Ovary (tissue), 9 donors: Measurements from ENCODE around the gene CSH2. TPM values are rescaled to one million over a fixed set of nuclear protein-coding genes. Genes with fewer than 3 reads are reported as not detected.

Source experiments
- DNase-seq, 5 donors: peaks; one replicate each; pipeline ENCODE4 v3.0.0-alpha.2; 2019 to 2020
- H3K27ac ChIP-seq, 2 donors: fragments of 200-600 bp; one replicate each; pipeline versions ENCODE4 v1.5.1 to v1.8.0; 2019 to 2022
- H3K27me3 ChIP-seq: fragments of 200-600 bp; one replicate; pipeline ENCODE4 v1.8.0; 2022
- H3K36me3 ChIP-seq: fragments of 200-600 bp; sonication (generic); one replicate; pipeline ENCODE4 v1.5.1; 2019
- H3K4me1 ChIP-seq: one replicate; pipeline ENCODE4 v1.8.1; 2013; ENCODE audit warnings: mild to moderate bottlenecking, moderate library complexity; ENCODE audit not compliant: insufficient read depth
- H3K4me3 ChIP-seq: fragments of 200-600 bp; sonication (generic); one replicate; pipeline ENCODE4 v1.5.1; 2017
- H3K9me3 ChIP-seq, 2 donors: fragments of 200-600 bp in 1 of 2; sonication (generic) in 1 of 2; one replicate each; pipeline versions ENCODE4 v1.5.1 to v1.8.1; 2013 to 2019; ENCODE audit warnings: mild to moderate bottlenecking in 1 of 2, moderate library complexity in 1 of 2
- CTCF ChIP-seq, 3 donors: fragments of 450-650 bp in 2 of 3; fragments of 200-600 bp in 1 of 3; IDR thresholded peaks; one replicate each; pipeline versions ENCODE4 v1.5.1 to v1.8.0; 2016 to 2022; ENCODE audit warnings: antibody characterized with exemption in 3 of 3, mild to moderate bottlenecking in 1 of 3
- EP300 ChIP-seq: sonication (generic); formaldehyde crosslinking; IDR thresholded peaks from one replicate; pipeline ENCODE4 v1.6.1; 2017; ENCODE audit warnings: antibody characterized with exemption
- POLR2A ChIP-seq: fragments of 450-650 bp; IDR thresholded peaks from one replicate; pipeline ENCODE4 v1.6.1; 2017; ENCODE audit warnings: antibody characterized with exemption, mild to moderate bottlenecking, moderate library complexity
- WGBS, 3 donors: extraction: QIAGEN DNeasy Blood & Tissue Kit in 1 of 3; methylation state at CpG; one replicate each; pipeline versions ENCODE4 v1.1.5 to v1.1.7; 2013 to 2017; 5-methylcytosine and 5-hydroxymethylcytosine counted together
- intact Hi-C, 4 donors: fragments of 100-400 bp; cut with DNase I; formaldehyde crosslinking; loops; one replicate each; pipeline versions ENCODE4 v1.11.0 to v1.15.1; 2022 to 2023
- polyA plus RNA-seq, 2 donors: library from polyadenylated mRNA; stranded (reverse); fragments of 200-250 nt in 1 of 2; fragments of 350-450 nt in 1 of 2; fragmentation: Illumina TruSeq in 1 of 2; extraction: RNeasy Lipid Tissue Mini Kit (QIAGEN cat#74804) in 1 of 2; gene quantifications; one replicate each; pipeline ENCODE4 v1.2.3, GENCODE V29; 2013 to 2014
- total RNA-seq, 7 donors: library from RNA; depleted of rRNA in 2 of 7; stranded (reverse); fragments of >200 nt in 2 of 7; fragmentation: NEBNext Ultra II Directional in 3 of 7; extraction: Animal tissue kit (Norgen Biotek cat#: 25700) in 3 of 7; gene quantifications; one replicate each; pipeline versions ENCODE4 v1.1.0 to v1.2.4, GENCODE V29; 2016 to 2023
- donor health status: DM: no; HTN: no; CAD: no; lungs with moderate emphysema.
- donor health status: DM: no; HTN: no; CAD: no.
- donor health status: Bipolar disorder and iron deficiency.
- donor health status: DM: yes; HTN: yes; CAD: no.
- donor health status: DM: no; HTN: no; CAD: no.
- donor health status: DM: yes; HTN: yes; CAD: no.

The CSH2 gene
- total and polyA plus RNA-seq, 9 donors = not detected

GRCh38 chr17:63831505-63831904, 42.0 kb downstream of the CSH2 start:
- TF ChIP-seq EP300 = no peak
- no peak for TF ChIP-seq CTCF (IDR thresholded peaks at IDR 0.05)
- TF ChIP-seq POLR2A = no peak
- Histone ChIP-seq H3K27ac (no peak overlapping the region), H3K4me3 (no peak overlapping the region), H3K9me3 (no peaks in the 10 kb centered on the region), H3K36me3 (no peaks in the 10 kb centered on the region), H3K4me1 (peaks cover 3% of the 10 kb centered on the region), H3K27me3 (no peaks in the 10 kb centered on the region)
- DNase-seq = no peak
- WGBS, 3 donors = 63 to 76% (median 75%) methylated on average over 8 of the region's 8 CpGs
- intact Hi-C loops = loop anchor here in 1 of 4 donors (10.0 kb wide), 1 partner anchor 57 kb away; the partner anchor contains the start of genes CCDC47 and DDX42

GRCh38 chr17:63830904-63831491, 42.5 kb downstream of the CSH2 start:
- DNase-seq = no peak
- TF ChIP-seq POLR2A (no peak), EP300 (no peak), CTCF (IDR thresholded peaks at IDR 0.05) (no peak)
- WGBS, 3 donors = 76 to 87% (median 81%) methylated on average over 15 of the region's 15 CpGs
- no peaks in the 10 kb centered on the region for H3K9me3 ChIP-seq
- H3K27ac ChIP-seq = no peak overlapping the region
- no peaks in the 10 kb centered on the region for H3K27me3 ChIP-seq
- no peaks in the 10 kb centered on the region for H3K36me3 ChIP-seq
- H3K4me1 ChIP-seq = peaks cover 3% of the 10 kb centered on the region
- intact Hi-C loops = loop anchor here in 1 of 4 donors (10.0 kb wide), 1 partner anchor 56 kb away; the partner anchor contains the start of genes CCDC47 and DDX42
- H3K4me3 ChIP-seq = no peak overlapping the region

GRCh38 chr17:63830278-63830677, 43.2 kb downstream of the CSH2 start:
- DNase-seq = no peak
- Histone ChIP-seq H3K4me3 (no peak overlapping the region), H3K27ac (no peak overlapping the region), H3K27me3 (no peaks in the 10 kb centered on the region), H3K9me3 (no peaks in the 10 kb centered on the region), H3K36me3 (no peaks in the 10 kb centered on the region), H3K4me1 (peaks cover 3% of the 10 kb centered on the region)
- 81 to 87% (median 85%) methylated on average over 5 of the region's 5 CpGs for WGBS, 3 donors
- intact Hi-C loops = loop anchor here in 1 of 4 donors (10.0 kb wide), 1 partner anchor 55 kb away; the partner anchor contains the start of genes CCDC47 and DDX42
- TF ChIP-seq CTCF (IDR thresholded peaks at IDR 0.05) = no peak
- no peak for TF ChIP-seq POLR2A
- no peak for TF ChIP-seq EP300

GRCh38 chr17:63828936-63829335, 44.5 kb downstream of the CSH2 start:
- no peaks in the 10 kb centered on the region for H3K9me3 ChIP-seq
- H3K4me1 ChIP-seq = peaks cover 3% of the 10 kb centered on the region
- no peaks in the 10 kb centered on the region for H3K36me3 ChIP-seq
- no peak overlapping the region for H3K4me3 ChIP-seq
- no peak for TF ChIP-seq CTCF (IDR thresholded peaks at IDR 0.05)
- DNase-seq = no peak
- WGBS, 3 donors = 91 to 97% (median 96%) methylated on average over 3 of the region's 3 CpGs
- intact Hi-C loops = no loop called here
- H3K27me3 ChIP-seq = no peaks in the 10 kb centered on the region
- no peak overlapping the region for H3K27ac ChIP-seq
